Lung (tissue), 12 donors: ENCODE measurements around the gene NPW. TPM values are rescaled to one million over a fixed set of nuclear protein-coding genes. Genes with fewer than 3 reads are reported as not detected.
A peak's percentile ranks its signal among the peaks of the same experiment; 100 is the strongest.
"Not testable (repeated sequence)": the region's sequence is repeated elsewhere in the genome, so short reads cannot be mapped to it uniquely, and the experiment has no call there.

ENCODE experiments used
- ATAC-seq: fragments of 200-7000 bp; cut with Tn5 transposase; one replicate; pipeline ENCODE4 v1.9.1; 2020; ENCODE audit warnings: moderate number of reproducible peaks; ENCODE audit not compliant: insufficient read depth, low FRiP score
- DNase-seq, 3 donors: peaks; one replicate each; pipeline ENCODE4 v3.0.0-alpha.2; 2013 to 2017
- H3K27ac ChIP-seq, 2 donors: one replicate each; pipeline ENCODE4 v1.5.1; 2013; ENCODE audit warnings: mild to moderate bottlenecking in 2 of 2, moderate library complexity in 2 of 2, control low read depth in 1 of 2, inconsistent platforms in 1 of 2, low read depth in 1 of 2, low read length in 1 of 2
- H3K27me3 ChIP-seq, 3 donors: one replicate each; pipeline ENCODE4 v1.5.1; 2013; ENCODE audit warnings: low read length in 2 of 3; ENCODE audit not compliant: control insufficient read depth in 3 of 3, insufficient read depth in 3 of 3
- H3K36me3 ChIP-seq, 4 donors: one replicate each; pipeline ENCODE4 v1.5.1; 2013; ENCODE audit warnings: low read length in 4 of 4, mild to moderate bottlenecking in 1 of 4, moderate library complexity in 1 of 4; ENCODE audit not compliant: control insufficient read depth in 4 of 4, insufficient read depth in 4 of 4
- H3K4me1 ChIP-seq, 5 donors: one replicate each; pipeline ENCODE4 v1.5.1; 2013; ENCODE audit warnings: low read length in 5 of 5, mild to moderate bottlenecking in 2 of 5, moderate library complexity in 1 of 5; ENCODE audit not compliant: control insufficient read depth in 5 of 5, insufficient read depth in 5 of 5
- H3K4me3 ChIP-seq: one replicate; pipeline ENCODE4 v1.5.1; 2013; ENCODE audit warnings: mild to moderate bottlenecking, control low read depth, moderate library complexity
- H3K9ac ChIP-seq, 2 donors: one replicate each; pipeline ENCODE4 v1.5.1; 2013; ENCODE audit warnings: low read length in 2 of 2, control low read depth in 1 of 2; ENCODE audit not compliant: insufficient read depth in 1 of 2
- H3K9me3 ChIP-seq, 4 donors: one replicate each; pipeline ENCODE4 v1.5.1; 2013; ENCODE audit warnings: low read length in 3 of 4, mild to moderate bottlenecking in 1 of 4, moderate library complexity in 1 of 4; ENCODE audit not compliant: control insufficient read depth in 4 of 4, insufficient read depth in 3 of 4
- WGBS, 2 donors: extraction: QIAGEN DNeasy Blood & Tissue Kit; methylation state at CpG; one replicate each; pipeline ENCODE4 v1.1.7; 2013; 5-methylcytosine and 5-hydroxymethylcytosine counted together
- polyA plus RNA-seq, 2 donors: library from polyadenylated mRNA; stranded (reverse); fragments of 200-250 nt; gene quantifications; one replicate each; pipeline ENCODE4 v1.2.1, GENCODE V29; 2013
- total RNA-seq, 2 donors: library from RNA; depleted of rRNA in 1 of 2; stranded (reverse); fragments of >200 nt in 1 of 2; gene quantifications; one replicate each; pipeline ENCODE4 v1.2.1, GENCODE V29; 2014 to 2021
- TF ChIP-seq, protein P1 (sequence below): IDR thresholded peaks from 2 replicates; pipeline ENCODE4 v1.5.1; 2012; ENCODE audit warnings: mild to moderate bottlenecking; ENCODE audit errors: control extremely low read depth, extremely low read depth
- donor health status: control.
- donor health status: control.
- donor health status: Bipolar disorder and iron deficiency.
- donor health status: healthy.
- donor health status: DM: yes; HTN: yes; CAD: no.

NPW gene
- total and polyA plus RNA-seq, 4 donors, result 0.12 to 1.3 (median 0.53) TPM

DNA sequence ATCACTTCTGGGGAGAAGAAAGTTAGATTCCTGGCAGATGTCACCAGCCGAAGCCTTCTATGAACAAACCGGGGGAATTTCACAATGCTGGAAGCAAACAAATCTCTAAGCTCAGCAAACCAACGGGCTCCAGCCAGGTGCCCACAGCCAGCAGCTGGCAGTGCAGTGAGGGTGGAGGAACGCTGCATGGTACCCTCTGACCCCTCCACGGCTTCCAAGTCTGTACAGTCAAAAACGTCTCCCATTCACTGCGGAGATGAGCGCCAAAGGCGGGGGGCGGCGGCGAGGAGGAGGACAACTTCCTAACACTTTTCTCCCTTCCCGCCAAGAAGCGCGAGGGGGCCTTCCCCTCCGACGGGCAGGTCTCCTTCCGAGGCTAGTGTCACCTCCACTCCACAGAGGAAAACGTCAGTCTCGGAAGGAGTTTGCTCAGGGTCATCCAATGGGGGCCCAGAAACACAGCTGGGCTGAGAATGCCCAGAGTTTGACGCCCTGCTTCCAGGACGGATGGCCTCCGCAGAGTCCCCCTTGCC lies 10.9 kb upstream of the NPW start:
- Histone ChIP-seq H3K36me3 (peaks cover 0 to 5% (median 2%) of the 10 kb centered on the region in 4 donors), H3K4me3 (peak overlapping the region; percentile 83), H3K4me1 (peaks cover 0 to 43% (median 21%) of the 10 kb centered on the region in 5 donors), H3K27ac (peak overlapping the region; percentile 79 to 90), H3K27me3 (no peaks in the 10 kb centered on the region), H3K9me3 (no peaks in the 10 kb centered on the region), H3K9ac (peak overlapping the region; percentile 2 to 46)
- ATAC-seq, result no peak
- no peak for DNase-seq
- 1 to 2% methylated on average over 21 to 23 of the region's 23 CpGs for WGBS, 2 donors
- TF ChIP-seq, protein P1, sequence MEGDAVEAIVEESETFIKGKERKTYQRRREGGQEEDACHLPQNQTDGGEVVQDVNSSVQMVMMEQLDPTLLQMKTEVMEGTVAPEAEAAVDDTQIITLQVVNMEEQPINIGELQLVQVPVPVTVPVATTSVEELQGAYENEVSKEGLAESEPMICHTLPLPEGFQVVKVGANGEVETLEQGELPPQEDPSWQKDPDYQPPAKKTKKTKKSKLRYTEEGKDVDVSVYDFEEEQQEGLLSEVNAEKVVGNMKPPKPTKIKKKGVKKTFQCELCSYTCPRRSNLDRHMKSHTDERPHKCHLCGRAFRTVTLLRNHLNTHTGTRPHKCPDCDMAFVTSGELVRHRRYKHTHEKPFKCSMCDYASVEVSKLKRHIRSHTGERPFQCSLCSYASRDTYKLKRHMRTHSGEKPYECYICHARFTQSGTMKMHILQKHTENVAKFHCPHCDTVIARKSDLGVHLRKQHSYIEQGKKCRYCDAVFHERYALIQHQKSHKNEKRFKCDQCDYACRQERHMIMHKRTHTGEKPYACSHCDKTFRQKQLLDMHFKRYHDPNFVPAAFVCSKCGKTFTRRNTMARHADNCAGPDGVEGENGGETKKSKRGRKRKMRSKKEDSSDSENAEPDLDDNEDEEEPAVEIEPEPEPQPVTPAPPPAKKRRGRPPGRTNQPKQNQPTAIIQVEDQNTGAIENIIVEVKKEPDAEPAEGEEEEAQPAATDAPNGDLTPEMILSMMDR, result no peak

DNA sequence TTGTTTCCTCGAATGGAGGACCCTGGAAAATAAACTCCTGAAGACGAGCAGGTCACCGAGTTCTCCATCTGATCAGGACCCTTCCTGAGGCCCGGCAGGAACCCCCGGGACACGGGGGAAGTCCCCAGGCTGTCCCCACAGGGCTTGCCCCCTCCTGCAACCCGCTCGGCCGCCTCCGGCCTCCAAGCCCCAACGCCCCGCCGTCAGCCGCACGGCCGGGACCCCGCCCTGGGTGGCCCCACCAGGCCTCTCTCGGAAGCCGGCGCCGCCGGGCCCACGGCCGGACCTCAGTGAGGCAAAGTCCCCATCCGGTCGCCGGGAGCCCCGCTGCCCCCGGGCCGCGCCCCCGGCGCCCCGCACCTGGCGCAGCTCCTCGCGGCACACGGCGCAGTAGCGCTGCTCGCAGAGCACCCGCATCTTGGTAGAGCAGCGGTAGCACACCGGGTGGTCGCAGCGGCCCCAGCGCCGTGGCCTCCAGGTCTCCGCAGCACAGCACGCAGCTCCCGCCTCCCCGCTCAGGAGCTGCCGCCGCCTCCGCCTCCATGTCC lies 10.3 kb upstream of the NPW start:
- TF ChIP-seq, protein P1, result no peak
- H3K9ac ChIP-seq, result peak overlapping the region in 1 of 2 donors; percentile 46
- H3K27ac ChIP-seq, result peak overlapping the region; percentile 79 to 90
- DNase-seq (no peak), ATAC-seq (no peak)
- no peaks in the 10 kb centered on the region for H3K27me3 ChIP-seq
- 1 to 2% methylated on average over 35 to 55 of the region's 55 CpGs for WGBS, 2 donors
- peaks cover 0 to 38% (median 19%) of the 10 kb centered on the region in 5 donors for H3K4me1 ChIP-seq
- H3K9me3 ChIP-seq, result no peaks in the 10 kb centered on the region
- H3K4me3 ChIP-seq, result peak overlapping the region; percentile 83
- peaks cover 0 to 5% (median 2%) of the 10 kb centered on the region in 4 donors for H3K36me3 ChIP-seq

DNA sequence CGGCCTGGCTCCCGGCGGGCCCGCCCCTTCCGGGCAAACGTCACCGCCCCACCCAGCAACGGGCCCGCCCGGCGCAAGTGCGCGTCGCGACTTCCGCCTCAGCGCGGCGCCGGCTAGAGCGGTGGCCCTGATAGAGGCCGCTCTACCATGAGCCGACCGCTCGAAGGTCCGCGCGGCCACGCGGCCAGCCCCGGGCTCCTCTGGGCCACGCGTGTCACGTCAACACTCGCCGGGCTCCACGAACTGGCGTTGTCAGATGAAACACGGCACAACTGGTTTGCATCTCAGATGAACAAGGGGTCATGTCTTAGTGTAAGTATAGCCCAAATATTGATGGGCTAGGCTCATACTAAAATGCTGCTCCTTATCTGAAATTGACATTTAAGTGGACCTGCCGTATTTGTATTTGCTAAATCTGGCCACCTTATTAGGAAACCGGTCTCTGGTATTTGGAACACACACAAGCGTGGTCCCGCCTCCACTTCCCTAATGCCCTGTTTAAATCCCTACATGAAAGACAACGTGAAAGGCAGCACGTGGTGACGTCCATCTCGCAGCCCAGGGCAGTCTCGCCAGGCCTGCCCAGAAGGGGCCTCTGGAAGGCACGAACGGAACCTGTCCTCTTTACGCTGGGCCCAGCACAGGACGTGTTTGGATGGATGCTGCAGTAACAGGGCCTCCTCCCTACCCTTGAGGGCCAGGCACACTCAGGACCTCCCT lies 9.6 kb upstream of the NPW start, which contains the start of gene ZNF598:
Gene ZNF598 (minus strand): TSS at position 31 of the 720 bp plus-strand sequence.
- no peaks in the 10 kb centered on the region for H3K27me3 ChIP-seq
- DNase-seq, result peak; percentile 86 to 93 (median 88)
- 1 to 2% methylated on average over 45 to 52 of the region's 52 CpGs for WGBS, 2 donors
- peak within 1 kb of the TSS; percentile 46 to 68 for H3K9ac ChIP-seq
- H3K4me3 ChIP-seq, result peak within 1 kb of the TSS; percentile 83
- no peaks in the 10 kb centered on the region for H3K9me3 ChIP-seq
- peak within 1 kb of the TSS; percentile 87 to 91 for H3K27ac ChIP-seq
- peaks cover 0 to 31% (median 17%) of the 10 kb centered on the region in 5 donors for H3K4me1 ChIP-seq
- ATAC-seq, result peak; percentile 89
- peaks cover 0 to 5% (median 2%) of the 10 kb centered on the region in 4 donors for H3K36me3 ChIP-seq
- TF ChIP-seq, protein P1, result no peak

DNA sequence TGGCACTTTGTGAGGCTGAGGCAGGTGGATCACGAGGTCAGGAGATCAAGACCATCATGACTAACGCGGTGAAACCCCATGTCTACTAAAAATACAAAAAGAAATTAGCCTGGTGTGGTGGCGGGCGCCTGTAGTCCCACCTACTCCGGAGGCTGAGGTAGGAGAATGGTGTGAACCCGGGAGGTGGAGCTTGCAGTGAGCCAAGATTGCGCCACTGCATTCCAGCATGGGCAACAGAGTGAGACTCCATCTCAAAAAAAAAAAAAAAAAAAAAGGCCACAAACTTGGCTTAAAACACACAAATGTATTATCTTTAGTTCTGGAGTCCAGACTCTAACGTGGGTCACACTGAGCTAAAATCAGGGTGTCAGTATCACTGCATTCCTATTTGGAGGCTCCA lies 7.9 kb upstream of the NPW start:
- not testable (repeated sequence) for H3K9me3 ChIP-seq, H3K4me3 ChIP-seq, H3K9ac ChIP-seq, DNase-seq, ATAC-seq, H3K27ac ChIP-seq, H3K27me3 ChIP-seq, H3K36me3 ChIP-seq
- peaks cover 0 to 27% (median 17%) of the 10 kb centered on the region in 5 donors for H3K4me1 ChIP-seq
- 87 to 88% methylated on average over 9 of the region's 9 CpGs for WGBS, 2 donors
